IPS DF 19.7 (cell line): ENCODE results near the gene POU2F1.

Experiments used
- DNase-seq: peaks from one replicate; pipeline ENCODE4 v3.0.0-alpha.2; 2013; ENCODE audit warnings: low read depth, low spot score

The POU2F1 gene

GRCh38 chr1:167442142-167442848 lies 221.6 kb downstream of the POU2F1 start:
- DNase-seq: no peak

GRCh38 chr1:167442854-167443565 lies 222.3 kb downstream of the POU2F1 start:
- DNase-seq: no peak

GRCh38 chr1:167443757-167444156 lies 223.1 kb downstream of the POU2F1 start:
- DNase-seq: no peak

DNA sequence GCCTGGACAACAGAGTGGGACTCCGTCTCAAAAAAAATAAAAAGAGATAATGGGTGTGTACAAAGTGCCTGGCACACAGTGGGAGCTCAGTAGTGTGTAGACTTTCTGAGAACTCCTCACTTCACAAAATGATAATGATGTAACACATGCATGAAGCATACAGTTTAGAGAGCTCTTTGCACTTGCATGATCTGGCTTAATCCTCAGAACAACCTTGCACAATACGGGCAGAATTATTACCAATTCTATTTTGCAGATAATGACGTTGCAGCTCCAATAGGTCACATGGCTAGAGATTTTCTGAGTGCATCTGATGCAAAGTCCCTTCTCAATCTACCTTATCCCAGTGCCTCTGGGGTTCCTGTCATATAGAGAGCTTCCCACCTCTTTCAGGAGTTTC lies 226.3 kb downstream of the POU2F1 start:
- DNase-seq: no peak

DNA sequence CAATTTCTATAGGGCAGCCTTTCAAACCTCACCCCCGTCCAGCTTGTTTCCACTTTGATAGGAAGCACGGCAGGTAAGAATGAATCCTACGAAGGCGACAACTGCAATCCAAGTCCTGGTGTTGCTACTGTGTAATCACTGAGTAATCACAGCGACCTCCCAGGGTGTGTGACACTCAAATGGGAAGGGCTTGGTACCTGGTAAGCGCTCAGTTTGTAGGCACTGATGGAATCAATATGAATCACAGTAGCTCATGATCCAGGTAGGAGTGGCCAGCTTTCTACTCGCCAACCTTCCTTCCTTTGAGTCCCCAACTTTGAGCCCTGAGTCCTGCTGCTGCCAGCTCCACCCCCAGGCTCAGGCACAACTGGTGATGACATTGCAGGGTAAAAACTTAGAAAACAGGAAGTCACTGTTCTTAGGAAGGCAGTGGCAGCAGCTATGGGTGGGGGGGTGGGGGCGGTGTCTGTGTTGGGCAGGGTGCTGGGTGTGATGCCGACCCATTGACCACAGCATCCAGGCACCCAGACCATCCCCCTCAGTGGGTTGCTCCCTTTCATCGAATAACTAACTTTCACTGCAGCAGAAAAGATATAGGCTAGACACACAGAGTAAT lies 226.9 kb downstream of the POU2F1 start:
- no peak for DNase-seq

DNA sequence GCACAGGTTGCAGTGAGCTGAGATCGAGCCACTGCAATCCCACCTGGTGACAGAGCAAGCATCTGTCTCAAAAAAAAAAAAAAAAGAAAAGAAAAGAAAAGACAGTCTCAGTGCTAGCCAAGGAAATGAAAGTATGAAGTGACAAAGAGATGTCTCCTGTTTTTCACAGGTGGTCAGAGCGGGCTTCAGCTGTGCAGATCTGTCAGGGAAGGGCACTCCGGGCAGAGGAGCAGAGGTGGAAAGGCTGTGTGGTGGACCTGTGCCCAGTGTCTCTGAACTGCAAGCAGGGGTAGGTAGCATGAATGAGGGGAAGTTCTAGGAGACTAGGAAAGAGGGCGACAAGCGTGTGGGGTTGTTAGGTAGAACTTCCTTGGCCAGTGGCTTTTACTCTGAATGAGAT lies 230.2 kb downstream of the POU2F1 start:
- DNase-seq: no peak

DNA sequence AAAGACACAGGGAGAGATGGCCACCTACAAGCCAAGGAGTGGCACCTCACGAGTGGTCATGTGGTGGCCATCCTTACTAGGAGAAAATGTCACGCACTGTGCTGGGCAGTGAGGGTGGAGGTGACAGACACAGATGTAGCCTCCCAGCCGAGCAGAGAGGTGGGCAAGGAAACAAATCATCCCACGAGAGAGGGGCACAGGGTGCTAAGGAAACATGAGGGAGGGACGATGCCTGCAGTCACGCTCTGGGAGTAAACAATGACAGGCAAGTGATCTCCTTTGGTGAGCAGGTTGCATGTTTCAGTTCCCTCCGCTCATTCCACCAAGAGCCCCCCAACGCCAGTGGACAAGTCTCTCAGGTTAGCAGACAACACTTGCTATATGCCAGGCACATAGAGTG lies 231.8 kb downstream of the POU2F1 start:
- DNase-seq: no peak

DNA sequence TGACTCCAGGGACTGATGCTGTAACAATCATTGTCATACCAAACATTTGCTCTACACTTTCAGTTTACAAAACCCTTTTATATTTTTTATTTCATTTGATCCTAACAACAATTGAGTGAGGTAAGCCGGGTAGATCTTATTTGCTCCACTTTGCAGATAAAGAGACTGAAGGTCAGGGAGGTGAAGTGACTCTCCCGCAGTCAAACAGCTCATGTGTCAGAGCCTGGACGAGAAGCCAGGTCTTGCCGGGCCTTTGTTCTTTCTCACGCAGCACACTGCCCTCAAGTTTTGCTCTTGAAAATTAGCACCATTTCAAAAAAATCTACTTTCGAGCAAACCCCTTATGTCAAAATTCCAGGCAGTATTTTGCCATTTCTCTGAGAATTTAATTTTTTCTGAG lies 232.4 kb downstream of the POU2F1 start:
- no peak for DNase-seq

DNA sequence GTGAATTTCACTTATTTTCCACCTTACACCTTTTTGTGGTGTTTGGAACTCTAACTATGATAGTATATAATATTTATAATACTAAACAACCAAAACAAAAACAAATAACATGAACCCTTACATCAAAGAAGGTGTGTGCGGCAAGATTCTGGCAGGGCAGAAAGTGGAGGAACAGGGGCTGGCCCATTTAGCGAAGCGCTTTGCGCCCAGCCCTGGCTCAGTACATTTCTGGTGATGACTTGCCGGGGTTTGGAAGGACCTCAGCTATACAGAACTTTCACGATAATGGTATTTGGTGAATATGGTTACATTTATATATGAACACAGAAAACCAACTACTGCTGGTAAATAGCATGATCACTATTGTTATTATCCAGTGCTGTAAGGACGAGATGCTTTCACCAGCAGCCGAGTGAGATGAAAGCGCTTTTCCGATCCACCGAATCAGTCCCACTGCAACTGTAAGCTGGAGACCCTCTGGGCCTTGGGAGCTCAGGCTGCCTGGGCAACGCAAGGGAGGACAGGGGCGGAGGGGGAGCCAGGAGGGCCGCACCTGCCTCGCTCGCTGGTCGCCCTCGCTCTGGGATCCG lies 233.7 kb downstream of the POU2F1 start:
- no peak for DNase-seq

GRCh38 chr1:167454894-167455785 lies 234.5 kb downstream of the POU2F1 start:
- no peak for DNase-seq

- no peak for DNase-seq
Observed at GRCh38 chr1:167455786-167456446, 235.2 kb downstream of the POU2F1 start.

DNA sequence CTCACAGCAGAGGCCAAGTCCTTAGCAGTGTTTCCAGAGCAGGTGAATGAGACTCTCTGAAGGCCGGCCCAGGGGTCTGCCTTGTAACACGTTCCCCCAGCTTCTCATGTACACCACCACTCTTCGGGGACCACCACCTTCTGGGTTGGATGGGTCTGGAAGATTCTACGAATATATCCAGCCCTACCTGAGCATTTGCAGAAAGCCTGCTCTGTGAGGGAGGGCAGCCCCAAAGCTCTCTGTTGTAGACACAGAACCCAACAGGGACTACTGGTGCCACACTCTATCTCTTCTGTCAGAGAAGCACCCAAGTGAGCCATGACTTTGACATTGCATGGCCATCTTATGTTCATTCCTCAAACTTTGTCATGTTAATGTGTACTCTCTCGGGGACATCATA lies 235.8 kb downstream of the POU2F1 start:
- no peak for DNase-seq

DNA sequence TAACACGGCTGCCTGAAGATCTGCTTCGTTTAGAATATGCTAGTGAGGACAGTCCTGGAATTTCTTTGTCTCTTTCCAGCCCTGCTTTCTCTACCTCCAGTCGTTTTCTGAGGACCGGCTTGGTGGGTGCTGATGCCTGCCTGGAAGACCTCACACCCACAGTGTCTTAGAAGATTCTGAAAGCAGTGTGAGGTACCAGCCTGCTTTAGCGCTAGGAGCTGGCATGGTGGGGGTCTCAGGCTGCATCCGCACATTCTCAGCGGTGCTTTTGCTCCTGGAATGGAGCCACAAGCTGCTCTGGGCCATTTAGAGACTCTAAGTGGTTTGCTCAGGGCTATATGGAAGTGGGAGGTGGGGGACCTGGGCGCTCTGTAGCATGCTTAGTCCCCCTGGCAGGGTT lies 236.2 kb downstream of the POU2F1 start:
- no peak for DNase-seq

DNA sequence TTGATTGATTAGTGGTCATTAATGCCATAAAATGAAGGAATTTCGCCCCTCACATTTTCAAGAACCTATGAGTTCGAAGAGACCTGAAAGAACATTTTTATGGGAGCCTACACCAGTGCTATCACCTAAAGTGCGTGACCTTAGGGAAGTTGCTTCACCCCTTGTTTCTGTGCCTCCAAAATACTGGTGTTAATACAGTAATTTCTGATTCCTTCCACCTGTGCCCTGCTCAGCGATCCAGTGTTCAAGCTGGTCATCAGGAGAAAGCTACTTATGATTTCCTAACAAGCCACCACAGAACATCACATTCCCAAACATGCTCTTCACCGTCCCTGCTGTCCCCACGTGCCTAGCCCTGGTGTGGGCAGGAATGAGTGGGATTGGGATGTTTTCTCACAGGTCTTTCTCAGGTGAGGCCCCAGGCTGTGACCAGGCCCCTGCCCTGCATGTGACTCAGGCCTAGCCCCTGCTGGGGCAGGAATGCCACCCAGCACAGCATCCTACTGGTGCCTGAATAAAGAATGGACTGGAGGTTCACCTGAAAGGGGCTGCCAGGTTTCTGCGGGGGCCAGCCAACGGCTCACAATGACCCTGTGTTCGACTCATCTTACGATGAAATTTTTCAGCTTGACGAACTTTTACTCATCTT lies 237.4 kb downstream of the POU2F1 start:
- DNase-seq: no peak

- no peak for DNase-seq
Observed at GRCh38 chr1:167460836-167461235, 240.2 kb downstream of the POU2F1 start.

DNA sequence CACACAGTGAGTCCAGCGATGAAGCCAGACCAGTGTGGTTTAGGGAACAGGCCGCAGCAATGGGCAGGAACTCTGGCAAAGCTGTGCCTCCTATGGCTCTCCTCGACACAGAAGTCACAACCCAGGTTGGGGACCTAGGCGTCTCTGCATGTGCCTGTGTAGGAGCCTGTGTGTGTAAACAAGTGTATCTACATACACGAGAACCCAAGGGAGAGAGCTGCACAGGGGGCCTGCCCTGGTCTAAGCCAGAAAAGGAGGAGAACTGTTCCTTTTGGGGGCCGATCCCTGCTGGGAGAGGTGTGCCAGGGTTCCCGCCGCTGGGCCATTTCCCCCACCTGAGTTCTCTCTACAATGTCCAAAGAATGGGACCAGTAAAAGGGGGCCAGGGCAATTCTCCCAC lies 241.7 kb downstream of the POU2F1 start:
- DNase-seq: no peak

- no peak for DNase-seq
Observed at GRCh38 chr1:167463080-167463479, 242.4 kb downstream of the POU2F1 start.

DNA sequence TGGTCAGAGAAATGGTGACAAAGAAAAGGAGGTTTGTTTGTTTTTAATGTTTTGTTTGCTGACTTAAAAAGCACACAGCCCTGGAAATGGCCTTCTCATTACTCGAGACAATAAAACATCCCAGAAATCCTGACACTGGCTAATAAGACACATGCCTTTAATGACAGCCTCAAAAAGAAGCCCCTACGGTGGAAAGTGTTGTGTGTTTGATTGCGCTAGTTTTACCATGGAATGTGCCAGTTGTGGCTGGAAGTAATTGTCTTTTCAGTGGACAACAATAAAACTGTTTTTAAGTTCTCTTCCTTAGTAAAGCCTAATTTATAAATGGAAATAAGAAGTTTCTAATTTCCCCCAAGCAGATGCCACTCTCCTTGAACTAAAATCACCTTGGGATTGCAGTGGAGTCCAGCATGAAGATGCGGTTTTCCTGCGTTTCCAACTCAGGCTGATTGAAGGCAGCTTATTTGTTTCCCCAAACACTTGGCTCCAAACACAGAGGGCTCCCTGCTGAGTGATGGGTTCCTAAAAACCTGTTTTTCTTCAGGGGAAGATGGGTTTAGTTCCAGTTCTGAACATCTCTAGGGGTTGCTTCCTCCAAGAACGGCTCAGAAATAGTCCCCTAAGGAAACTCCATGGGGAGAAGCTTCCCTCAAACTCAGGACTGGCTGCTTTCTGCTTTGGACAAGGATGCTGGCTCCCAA lies 243.3 kb downstream of the POU2F1 start:
- no peak for DNase-seq

DNA sequence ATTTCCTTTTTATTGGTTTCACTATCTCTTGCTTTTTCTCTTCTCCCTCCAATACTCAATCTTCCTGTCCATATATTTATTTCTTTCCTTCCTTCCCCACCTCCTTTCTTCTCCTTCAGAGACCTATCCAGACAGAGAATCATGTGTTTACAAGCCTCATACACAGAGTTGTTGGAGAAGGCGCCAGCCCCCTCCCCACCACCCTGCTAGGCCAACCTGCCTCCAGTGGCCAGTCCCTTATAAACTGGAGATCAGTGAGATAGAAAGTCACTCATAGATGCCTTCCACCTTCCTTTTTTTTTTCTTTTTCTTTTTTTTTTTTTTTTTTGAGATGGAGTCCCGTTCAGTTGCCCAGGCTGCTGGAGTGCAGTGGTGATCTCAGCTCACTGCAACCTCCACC lies 244.3 kb downstream of the POU2F1 start:
- DNase-seq: no peak

GRCh38 chr1:167465743-167466142 lies 245.1 kb downstream of the POU2F1 start:
- DNase-seq: no peak
